DMS 273 (cell line): ENCODE data around the gene CAMK2G.

Experiments used
- DNase-seq: peaks from one replicate; lab custom pipeline; 2025; ENCODE audit not compliant: unreplicated experiment; lab: John Stamatoyannopoulos, UW

The CAMK2G gene

DNA sequence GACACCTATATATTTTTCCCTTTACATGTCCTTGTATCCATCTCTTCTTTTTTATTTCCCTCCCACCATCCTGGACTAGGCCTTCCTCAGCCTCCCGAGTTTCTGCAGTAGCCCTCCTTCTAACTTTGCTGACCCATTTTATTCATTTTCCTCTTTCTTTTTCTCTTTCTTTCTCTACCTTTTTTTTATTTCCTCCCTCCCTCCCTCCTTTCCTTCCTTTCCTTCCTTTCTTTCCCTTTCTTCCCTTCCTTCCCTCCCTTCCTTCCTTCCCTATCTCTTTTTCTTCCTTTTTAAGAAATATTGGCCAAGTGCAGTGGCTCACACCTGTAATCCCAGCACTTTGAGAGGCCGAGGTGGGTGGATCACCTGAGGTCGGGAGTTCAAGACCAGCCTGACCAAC is 9.7 kb upstream of the CAMK2G start:
- no peak for DNase-seq

DNA sequence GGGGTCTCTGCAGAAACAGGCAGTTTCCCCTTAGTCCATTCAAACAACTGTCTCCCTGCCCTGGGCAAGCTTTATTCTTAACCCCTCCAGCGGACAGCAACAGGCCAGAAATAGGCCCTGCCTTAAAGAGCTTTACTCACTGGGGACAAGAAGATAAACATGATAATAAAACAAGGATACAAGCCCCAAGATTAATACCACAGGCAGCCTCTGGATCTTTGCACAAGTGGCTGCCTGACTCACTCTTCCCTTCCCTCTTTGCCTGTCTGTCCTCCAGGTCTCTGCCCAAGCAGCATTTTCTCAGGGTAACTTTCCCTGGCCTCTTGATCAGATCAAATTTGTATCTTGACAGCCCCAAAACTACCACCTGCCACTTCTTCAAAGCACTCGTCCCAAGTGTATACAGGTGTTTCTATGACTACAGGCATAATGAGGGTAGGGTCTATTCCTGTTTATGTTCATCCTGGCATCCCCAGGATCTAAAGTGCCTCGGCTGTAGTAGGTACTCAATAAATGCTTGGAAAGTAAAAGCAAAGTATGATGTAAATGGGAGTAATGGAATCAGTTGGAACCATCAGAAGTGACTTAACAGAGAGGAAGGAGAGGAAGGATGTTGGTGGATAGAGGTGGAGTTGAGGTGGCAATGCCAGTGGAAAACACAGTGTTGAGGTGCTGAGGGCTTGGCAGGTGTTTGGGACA is 7.0 kb upstream of the CAMK2G start:
- no peak for DNase-seq

DNA sequence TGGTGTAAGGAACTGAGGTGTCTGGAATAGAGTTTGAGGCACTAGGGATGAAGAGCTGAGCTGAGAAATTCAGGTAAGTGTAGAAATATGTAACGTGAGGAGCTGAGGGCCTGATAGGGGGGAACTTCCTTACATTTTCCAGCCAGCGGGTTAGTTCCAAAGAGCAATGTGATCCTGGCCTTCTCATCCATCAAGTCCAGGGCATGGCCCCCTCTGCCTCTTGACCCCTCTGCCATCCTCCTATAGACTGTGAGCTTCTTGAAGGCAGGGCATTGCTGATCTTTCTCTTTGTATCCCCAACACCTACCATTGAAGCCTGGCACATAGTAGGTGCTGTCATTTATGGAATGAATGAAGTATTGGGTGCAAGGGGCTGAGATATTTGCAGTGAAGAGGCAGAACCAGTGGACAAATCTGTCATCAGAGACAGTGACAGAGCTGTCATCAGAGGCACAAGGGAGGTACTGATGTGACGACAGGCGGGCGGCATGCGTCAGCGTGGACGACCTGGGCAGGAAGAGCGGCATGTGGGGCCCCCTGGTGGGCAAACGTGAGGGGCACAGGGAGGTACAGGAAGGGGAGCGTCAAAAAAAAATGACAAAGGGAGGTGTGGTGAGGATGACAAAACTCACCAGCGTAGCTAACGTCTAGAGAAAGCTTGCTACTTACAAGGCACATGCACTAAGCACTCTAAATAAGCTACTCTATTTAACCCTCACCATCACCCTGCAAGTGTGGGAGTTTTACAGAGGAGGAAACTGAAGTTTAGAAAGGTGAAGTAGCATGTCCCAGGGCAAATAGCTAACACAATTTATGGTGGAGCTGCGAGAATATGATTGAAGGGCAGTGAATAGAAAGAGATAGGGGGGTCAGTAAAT is 5.2 kb upstream of the CAMK2G start:
- peak; percentile 84 for DNase-seq

DNA sequence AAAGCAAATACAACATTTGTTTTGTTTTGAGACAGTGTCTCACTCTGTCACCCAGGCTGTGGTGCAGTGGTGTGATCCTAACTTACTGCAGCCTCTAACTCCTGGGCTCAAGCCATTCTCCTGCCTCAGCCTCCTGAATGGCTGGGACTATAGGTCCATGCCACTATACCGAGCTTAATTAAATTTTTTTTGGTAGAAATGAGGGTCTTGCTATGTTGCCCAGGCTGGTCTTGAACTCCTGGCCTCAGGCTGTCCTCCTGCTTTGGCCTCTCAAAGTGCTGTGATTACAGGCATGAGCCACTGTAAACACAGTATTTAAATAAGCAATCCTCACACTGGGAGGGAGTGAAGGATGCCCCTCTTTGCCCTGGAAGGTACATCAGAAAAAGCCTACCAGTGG is 4.0 kb upstream of the CAMK2G start:
- no peak for DNase-seq

DNA sequence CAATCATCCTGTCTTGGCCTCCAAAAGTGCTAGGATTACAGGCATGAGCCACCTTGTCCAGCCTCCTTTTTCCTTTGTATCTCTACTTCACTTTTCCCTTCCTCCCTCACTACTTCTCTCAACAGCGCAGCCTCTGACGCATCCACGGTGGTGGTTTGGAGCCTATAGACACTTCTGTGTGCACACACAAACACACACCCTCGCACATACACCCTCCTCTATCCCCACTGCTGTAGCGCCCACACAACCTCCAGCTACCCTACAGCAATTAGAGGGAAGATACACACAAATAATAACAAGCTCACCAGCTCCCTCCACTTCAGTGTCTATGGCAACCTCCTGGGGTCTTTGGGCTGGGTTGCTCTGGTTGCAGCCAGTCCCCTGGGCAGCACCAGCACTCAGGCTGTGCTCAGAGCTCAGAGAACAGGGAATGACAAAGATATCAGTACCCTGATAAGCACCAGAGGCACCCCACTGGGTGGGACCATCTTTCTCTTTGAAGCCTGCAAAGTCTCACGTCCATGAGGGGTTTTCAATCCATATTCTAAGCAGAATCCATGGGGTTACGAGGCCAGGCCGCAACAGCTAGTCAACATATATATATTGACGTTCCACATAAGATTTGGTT is 3.3 kb upstream of the CAMK2G start:
- no peak for DNase-seq

DNA sequence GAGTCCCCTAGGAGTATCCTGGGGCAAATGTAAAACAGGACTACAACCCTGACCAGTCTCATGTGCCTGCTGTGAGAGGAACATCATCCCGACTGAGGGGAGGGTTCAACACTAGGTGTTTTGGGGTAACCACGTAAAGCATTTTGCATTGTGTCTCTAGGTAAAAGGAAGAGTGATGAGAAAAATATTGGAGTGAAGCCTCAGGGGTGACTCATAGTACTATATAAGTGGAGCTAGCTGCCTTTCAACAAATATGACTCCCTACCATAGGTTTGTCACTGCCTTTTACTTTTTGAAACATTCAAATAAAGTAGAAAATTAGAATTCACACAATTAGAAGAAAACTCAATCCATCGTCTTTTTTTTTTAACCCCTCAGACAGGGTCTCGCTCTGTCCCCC is 2.6 kb upstream of the CAMK2G start:
- DNase-seq: no peak

DNA sequence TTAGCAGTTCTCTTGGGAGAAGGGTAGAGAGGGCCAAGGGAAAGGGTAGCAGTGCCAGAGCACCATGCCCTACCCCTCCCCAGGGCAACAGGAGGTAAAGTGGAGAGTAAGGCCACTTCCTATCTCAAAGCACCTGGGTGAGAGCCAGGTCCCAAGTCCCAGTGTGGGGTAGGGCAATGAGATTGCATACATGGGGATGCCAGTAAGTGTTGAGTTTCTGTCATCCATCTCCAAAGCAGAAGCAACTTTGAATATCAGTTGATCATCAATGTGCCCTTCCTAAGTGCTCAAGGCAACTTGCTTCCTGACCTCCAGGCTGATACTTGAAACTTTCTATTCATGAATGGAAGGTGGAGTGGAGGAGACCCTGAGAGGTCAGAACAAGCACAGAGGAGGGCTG is 2.2 kb upstream of the CAMK2G start:
- no peak for DNase-seq

DNA sequence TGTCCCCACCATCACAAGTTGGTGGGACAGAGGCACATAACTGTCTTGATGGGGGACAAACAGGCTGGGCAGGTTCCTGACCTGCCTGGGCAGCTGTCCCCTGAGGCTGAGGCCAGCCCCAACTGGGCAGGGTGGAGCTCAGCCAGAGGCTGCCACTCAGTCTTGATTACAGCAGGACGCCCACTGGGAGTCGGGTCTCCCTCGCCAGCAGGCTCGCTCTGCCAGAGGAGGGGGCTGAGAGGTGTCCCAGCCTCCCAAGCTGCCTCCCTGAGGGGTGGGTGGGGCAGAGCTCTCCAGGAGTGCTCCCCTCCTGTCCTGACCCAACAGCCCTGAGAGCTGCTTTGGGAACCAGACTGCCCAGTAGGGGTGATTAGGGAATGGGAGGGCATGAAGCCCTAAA is 1.8 kb upstream of the CAMK2G start:
- DNase-seq: no peak

DNA sequence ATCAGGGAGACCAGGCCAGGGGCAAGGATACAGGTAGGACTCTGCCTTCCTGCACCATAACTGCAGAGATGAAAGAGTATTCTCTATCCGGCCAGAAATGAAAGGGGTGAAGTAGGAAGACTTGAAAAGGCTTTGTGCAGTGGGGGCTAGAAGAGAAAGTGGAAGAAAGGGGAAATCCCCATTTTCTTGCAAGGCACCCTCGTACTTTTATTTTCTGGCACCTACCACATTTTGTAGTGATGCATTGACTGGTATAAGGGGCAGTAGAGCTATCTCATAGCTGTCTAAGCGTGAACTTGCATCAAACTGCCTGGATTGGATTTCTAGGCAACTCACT is 752 bp upstream of the CAMK2G start:
- DNase-seq: peak; percentile 25

DNA sequence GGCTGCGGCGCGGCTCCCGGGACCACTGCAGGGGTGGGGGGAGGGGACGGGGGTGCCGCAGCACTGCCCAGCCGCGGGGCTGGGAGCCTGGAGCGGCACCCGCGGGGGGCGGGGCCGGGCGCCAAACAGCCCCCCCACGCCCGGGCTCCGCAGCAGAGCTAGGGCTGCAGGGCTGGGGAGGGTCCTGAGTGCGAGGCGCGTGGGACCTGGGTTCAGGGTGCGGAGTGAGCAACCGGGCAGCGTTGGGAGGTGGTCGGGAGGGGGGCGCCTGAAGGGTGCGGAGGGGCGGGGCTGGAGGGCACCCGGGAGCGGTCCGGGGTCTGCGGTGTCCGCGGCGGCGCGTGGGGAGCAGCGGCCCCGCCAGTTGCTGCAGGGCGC is 528 bp downstream of the CAMK2G start:
- peak; percentile 23 for DNase-seq

DNA sequence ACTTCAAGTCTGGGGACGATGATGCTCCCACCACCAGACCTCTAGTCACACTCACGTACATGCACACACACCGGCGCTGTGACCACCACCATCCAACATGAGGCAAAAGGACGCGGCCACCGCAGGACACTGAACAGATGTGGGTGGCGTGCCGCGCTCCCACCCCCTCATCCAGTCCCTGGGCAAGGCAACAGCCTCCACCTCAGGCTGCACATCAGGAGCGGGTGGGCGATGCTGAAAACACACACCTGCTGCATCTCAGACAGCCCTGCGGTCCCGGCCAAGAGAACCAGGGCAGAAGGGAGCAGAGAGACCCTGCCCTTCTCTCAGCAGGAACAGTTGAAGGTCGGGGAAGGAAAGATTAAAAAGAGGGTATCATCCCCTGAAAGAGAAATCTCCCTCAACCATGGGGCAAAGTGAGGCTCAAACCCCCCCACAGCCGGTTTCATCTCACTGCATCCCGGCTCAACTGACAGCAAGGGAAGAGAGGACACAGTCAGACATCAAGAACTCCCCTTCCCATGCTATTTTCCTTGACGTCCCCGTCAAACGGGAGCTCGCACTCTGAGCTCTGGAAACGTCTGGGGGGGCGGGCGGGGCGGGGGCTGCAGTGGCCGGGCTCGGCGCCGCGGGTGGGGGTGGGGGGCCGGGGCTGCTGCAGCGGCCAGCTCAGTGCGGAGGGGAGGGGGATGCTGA is 1.1 kb downstream of the CAMK2G start:
- DNase-seq: no peak

DNA sequence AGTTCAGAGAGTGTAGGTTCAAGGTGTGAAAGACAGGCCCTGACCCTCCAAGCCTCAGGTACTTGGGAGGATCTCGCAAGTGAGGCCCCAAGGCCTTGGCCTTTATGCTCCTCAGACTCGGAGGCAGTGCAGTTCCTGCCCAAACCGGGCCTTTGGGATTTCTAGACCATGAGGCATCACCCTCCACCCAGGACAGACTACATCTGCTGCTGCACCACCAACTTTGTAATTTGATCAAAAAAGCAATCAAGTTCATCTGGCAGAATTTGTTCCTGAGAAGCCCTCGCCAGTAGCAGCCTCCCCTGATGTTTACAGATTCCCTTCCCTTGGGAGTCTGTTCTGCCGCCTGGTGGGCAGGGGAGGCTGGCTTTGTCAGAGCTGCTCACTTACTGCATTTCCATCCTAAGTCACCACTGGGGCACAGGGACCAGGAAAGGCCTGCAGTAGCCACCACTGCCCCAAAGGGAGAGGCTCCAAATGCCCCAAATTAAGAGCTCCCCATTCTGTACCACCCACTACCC is 2.1 kb downstream of the CAMK2G start:
- DNase-seq: peak; percentile 62

DNA sequence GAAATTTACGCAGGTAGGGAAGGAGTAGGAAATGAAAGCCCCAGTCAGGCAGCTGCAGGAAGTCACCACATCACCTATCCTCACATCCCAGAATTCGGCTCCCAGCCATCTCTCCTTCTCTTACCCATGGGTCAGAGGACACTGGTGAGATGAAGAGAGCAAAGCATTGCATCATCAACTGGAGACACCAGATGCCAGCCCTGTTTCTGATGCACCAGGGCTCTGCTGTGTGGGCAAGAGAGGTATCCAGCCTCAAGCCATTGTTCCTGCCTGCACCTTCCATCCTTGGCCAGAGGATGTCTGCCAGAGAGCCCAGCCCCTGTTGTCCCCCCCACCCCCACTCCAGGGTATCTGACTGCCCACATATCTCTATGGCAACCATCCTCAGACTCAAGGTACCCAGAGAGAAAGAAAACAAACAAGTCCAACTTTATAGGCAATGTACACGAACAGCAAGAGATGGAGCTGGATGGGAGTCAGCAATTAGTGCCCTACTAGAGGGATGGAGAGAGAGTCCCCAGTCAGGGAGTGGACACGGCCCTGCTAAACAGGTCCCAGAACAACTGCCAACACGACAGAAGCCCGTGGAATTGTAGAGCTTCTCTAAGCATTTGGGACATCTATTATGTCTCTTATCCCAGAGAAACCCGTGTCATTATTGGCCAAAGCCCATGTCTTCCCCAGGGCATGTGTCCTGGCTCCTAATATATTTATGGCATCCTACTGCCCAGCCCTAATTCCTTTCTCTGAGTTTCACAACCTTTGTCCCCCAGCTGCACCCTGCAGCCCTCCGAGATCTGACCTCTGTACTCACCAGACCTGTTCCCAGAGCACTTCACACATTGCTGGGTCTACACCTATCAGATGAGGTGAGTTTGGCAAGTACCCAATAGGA is 2.8 kb downstream of the CAMK2G start:
- DNase-seq: no peak

DNA sequence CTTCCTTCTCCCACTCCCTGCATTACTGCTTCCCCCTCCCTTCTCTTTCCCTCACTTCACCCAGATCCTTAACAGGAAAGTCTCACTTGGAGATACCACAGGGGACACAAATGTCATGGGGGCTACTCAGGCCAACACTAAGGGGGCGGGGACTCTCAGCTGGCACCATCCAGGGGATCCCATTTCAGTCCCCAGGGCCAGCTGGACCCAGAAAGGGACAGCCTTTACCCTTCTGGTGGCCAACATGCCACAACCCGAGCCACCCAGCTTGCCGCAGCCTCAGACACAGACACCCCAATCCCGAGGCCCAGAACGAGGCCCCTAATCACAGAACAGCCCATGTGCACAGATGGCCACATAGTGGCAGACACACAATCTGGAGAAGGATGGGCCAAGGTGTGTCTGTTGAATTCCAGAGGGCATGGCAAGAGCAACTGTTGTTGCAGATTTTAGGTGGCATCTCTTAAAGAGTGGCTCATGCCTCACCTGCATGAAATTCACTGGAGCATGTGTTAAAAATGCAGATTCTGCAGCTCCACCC is 5.6 kb downstream of the CAMK2G start:
- no peak for DNase-seq

DNA sequence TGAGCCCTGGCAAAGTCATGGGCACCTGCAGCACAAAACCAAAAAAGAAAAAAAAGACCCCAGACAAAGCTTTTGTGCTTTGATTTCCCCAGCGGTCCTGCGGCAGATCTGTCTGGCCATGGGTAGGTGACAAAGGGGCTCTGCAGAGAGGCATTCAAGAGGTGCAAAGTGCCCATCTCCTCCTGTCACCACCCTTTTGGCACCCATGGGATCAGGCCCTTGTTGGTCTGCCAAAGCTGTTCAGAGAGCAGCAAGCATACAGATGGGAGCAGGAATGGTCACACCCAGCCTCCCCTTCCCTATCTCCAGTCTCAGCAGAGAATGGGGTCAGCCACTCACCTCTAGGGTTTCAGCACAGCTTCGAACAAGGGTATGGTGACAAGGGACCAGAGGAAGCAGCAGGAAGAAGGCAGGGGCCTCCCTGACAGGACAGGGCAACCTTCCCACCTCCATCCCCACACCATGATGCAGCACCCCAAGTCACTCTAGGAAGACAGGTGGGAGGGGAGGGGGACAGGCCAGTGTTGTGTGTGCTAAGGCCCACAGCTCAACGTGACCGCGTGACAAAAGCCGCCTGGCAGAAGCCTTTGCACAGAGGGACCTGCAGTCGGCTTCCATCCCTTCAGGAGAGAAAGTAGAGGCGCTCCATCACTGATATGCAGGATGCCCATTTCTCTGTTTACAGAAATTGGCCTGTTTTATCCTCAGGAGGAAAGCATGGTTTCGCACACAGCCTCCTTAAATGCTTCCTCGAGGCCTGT is 6.3 kb downstream of the CAMK2G start:
- no peak for DNase-seq

DNA sequence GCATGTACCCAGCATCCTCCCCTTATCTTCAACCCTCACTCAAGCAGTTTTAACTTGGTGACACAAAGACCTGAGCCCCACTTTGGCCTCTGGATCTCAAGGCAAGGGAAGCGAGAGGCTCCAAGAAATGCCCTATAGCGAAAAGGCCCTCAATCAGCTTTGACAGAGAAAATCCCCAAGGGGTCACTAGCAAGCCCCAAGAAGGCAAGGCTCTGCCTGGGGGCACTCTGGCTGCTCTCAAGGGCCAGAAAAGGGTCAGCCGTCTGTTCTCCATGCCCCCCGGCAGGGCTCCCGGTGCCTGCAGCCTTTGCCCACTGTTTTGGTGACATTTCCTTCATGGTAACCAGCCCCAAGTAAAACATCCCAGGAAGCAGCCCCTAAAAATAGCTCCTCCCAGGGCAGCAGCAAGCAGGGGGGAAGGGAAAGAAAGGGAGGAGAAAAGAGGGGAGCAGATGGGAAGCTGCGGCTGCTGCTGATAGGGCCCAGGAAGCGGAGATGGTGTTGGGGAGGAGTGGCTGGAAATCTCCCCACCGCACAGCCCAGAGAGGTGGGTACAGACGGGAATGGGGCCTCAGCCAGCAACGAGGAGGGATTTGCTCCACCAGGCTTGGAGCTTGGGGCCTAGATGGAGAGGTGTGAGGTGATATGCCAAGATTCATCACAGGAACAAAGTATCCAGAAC is 7.1 kb downstream of the CAMK2G start:
- no peak for DNase-seq

DNA sequence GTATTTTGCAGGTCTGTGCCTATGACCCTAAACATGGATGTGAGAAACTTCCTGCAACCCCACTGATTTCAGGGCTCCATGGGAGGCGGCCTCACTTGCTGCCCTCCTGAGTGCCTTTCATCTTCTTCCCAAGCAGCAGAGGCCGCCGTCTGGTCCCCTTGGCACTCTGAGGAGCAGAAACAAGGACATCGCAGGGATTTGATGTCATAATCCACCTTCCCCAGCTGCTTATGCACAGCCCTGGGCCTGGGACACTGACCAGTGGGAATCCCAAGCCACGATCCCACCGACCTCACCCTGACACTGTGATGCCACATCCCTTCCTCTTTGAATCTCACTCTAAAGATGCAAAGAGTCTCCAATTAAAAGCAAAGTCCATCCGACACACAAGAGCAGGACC is 7.7 kb downstream of the CAMK2G start:
- DNase-seq: no peak

DNA sequence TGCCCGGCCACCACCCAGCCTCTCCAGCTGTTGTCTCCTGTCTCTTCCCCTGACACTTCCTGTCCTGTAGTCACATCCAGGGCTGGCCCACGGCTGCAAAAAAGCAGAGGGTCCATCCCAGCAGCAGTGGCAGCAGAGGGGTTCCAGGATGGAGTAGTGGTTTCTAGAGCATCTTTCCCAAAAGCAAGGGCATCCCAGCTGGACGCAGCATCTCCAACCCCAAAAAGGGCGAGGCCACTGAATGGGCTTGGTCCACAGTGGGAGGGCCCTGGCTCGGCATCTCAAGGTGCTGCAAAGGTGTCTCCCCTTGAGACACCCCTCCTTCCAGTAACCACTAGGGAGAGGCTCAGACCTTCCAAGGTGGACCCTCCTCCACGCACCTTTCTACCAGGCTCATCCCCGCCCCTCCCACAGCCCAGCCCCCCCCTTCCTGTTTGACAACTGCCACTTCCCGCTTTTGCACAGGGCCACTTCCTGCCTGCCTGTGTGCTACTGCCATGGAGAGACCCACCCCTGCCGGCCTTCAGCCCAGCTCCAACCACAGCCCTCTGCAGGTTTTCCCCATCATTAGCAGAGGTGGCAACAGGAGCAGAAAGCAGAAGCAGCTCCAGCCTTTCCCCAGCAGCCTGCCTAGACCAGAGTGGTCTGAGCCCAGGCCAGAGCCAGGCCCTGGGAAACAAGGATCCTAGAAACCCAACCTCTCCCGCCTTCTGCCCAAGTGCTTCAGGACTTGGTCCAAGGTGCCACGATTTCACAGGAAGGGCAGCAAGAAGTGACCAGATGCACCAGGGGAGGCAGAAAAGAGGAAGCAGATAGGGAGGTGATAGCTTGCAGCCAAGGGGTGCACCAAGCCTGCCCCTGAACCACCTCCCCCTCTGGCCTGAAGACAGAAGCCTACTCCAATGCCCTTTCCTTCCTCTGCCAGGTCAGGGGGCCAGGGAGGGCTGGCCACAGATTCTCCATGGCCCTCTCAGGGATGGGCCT is 8.6 kb downstream of the CAMK2G start:
- no peak for DNase-seq
